DND-41 (cell line): ENCODE data around the gene STARD13.

Source experiments
- ATAC-seq: fragments of 200-7000 bp; cut with Tn5 transposase; 3 replicates; pipeline ENCODE4 v1.9.1; 2021; ENCODE audit warnings: low read depth; ENCODE audit not compliant: insufficient read depth
- DNase-seq: peaks from one replicate; pipeline ENCODE4 v3.0.0-alpha.2; 2020
- H2AFZ ChIP-seq: 2 replicates; pipeline ENCODE4 v1.6.0; 2012; ENCODE audit warnings: low read depth, low read length
- H3K27ac ChIP-seq: 2 replicates; pipeline ENCODE4 v1.5.1; 2012; ENCODE audit warnings: low read length, inconsistent platforms
- H3K27me3 ChIP-seq: fragments of 200-600 bp; sonication (generic); 2 replicates; pipeline ENCODE4 v1.6.0; 2012; ENCODE audit warnings: low read length, mild to moderate bottlenecking, inconsistent platforms; ENCODE audit not compliant: insufficient read depth, poor library complexity
- H3K36me3 ChIP-seq: 2 replicates; pipeline ENCODE4 v1.5.1; 2012; ENCODE audit warnings: low read length, inconsistent platforms; ENCODE audit not compliant: insufficient read depth
- H3K4me1 ChIP-seq: 2 replicates; pipeline ENCODE4 v1.5.1; 2012; ENCODE audit warnings: mild to moderate bottlenecking, low read length; ENCODE audit not compliant: insufficient read depth
- H3K4me2 ChIP-seq: 2 replicates; pipeline ENCODE4 v1.6.0; 2012; ENCODE audit warnings: mild to moderate bottlenecking, moderate library complexity, low read length, inconsistent platforms; ENCODE audit not compliant: insufficient read depth
- H3K4me3 ChIP-seq, 2 experiments: fragments of 200-600 bp in 1 of 2; shearing (Covaris generic) in 1 of 2; 2 replicates each; pipeline ENCODE4 v1.5.1; 2012 to 2016; ENCODE audit warnings: inconsistent platforms in 2 of 2, low read length in 2 of 2, mild to moderate bottlenecking in 2 of 2, low read depth in 1 of 2, moderate library complexity in 1 of 2
- H3K79me2 ChIP-seq: 2 replicates; pipeline ENCODE4 v1.6.0; 2012; ENCODE audit warnings: low read length, inconsistent platforms; ENCODE audit not compliant: insufficient read depth
- H3K9ac ChIP-seq: 2 replicates; pipeline ENCODE4 v1.6.0; 2012; ENCODE audit warnings: low read depth, mild to moderate bottlenecking, inconsistent platforms, low read length, moderate library complexity
- H3K9me3 ChIP-seq: 2 replicates; pipeline ENCODE4 v1.5.1; 2012; ENCODE audit warnings: low read length, moderate library complexity, mild to moderate bottlenecking, inconsistent platforms; ENCODE audit not compliant: insufficient read depth, severe bottlenecking
- H4K20me1 ChIP-seq: 2 replicates; pipeline ENCODE4 v1.6.0; 2012; ENCODE audit warnings: low read length; ENCODE audit not compliant: insufficient read depth
- CTCF ChIP-seq: IDR thresholded peaks from 2 replicates; pipeline ENCODE4 v1.5.1; 2012; ENCODE audit warnings: borderline replicate concordance, low read length, moderate library complexity, mild to moderate bottlenecking; ENCODE audit not compliant: poor library complexity, severe bottlenecking; ENCODE audit errors: extremely low read depth
- EZH2 ChIP-seq: IDR thresholded peaks from 3 replicates; pipeline ENCODE4 v1.6.1; 2012; ENCODE audit warnings: borderline replicate concordance, low read depth, mild to moderate bottlenecking, moderate library complexity, low read length, inconsistent platforms; ENCODE audit not compliant: severe bottlenecking

STARD13 gene

GRCh38 chr13:33224686-33225085 lies 60.9 kb downstream of the STARD13 start:
- Histone ChIP-seq H3K27ac (no peak overlapping the region), H4K20me1 (no peaks in the 10 kb centered on the region), H3K4me2 (no peak overlapping the region), H3K9me3 (peaks cover 3% of the 10 kb centered on the region), H3K36me3 (no peaks in the 10 kb centered on the region), H3K79me2 (no peaks in the 10 kb centered on the region), H3K27me3 (no peaks in the 10 kb centered on the region), H3K4me3 (no peak overlapping the region), H2AFZ (no peak overlapping the region), H3K9ac (no peak overlapping the region), H3K4me1 (no peaks in the 10 kb centered on the region)
- no peak for DNase-seq
- TF ChIP-seq EZH2 (no peak), CTCF (no peak)
- no peak for ATAC-seq

GRCh38 chr13:33224191-33224590 lies 61.4 kb downstream of the STARD13 start:
- Histone ChIP-seq H3K79me2 (no peaks in the 10 kb centered on the region), H3K4me1 (no peaks in the 10 kb centered on the region), H3K4me3 (no peak overlapping the region), H3K9me3 (peaks cover 3% of the 10 kb centered on the region), H3K4me2 (no peak overlapping the region), H3K27me3 (no peaks in the 10 kb centered on the region), H4K20me1 (no peaks in the 10 kb centered on the region), H3K9ac (no peak overlapping the region), H2AFZ (no peak overlapping the region), H3K27ac (no peak overlapping the region), H3K36me3 (no peaks in the 10 kb centered on the region)
- TF ChIP-seq EZH2 (no peak), CTCF (no peak)
- ATAC-seq (no peak), DNase-seq (no peak)

DNA sequence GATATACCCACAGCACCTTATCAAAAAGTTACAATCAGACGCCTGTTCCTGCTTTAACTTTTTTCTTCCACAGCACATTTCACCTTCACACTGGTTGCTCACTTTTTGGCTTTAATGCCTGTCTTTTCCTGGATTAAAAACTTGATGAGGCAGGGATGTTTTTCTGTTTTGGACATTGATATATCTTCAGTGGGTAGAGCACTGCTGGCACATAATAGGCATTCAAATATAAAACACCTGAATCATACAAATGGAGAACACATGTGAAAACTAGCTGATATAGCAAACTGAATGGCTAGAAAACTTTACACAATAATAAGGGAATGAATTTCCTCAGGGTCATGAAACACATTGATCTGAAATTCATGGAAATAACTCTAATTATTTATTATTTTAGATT lies 65.6 kb downstream of the STARD13 start:
- Histone ChIP-seq H3K9me3 (peaks cover 3% of the 10 kb centered on the region), H3K36me3 (no peaks in the 10 kb centered on the region), H3K4me3 (no peak overlapping the region), H3K79me2 (no peaks in the 10 kb centered on the region), H4K20me1 (no peaks in the 10 kb centered on the region), H3K27me3 (no peaks in the 10 kb centered on the region), H3K4me2 (no peak overlapping the region), H3K27ac (no peak overlapping the region), H3K9ac (no peak overlapping the region), H2AFZ (no peak overlapping the region), H3K4me1 (no peaks in the 10 kb centered on the region)
- ATAC-seq: no peak
- TF ChIP-seq CTCF (no peak), EZH2 (no peak)
- DNase-seq: no peak

GRCh38 chr13:33218426-33218825 lies 67.1 kb downstream of the STARD13 start:
- Histone ChIP-seq H3K27ac (no peak overlapping the region), H3K4me1 (no peaks in the 10 kb centered on the region), H2AFZ (no peak overlapping the region), H3K4me3 (no peak overlapping the region), H3K9ac (no peak overlapping the region), H3K4me2 (no peak overlapping the region), H3K27me3 (no peaks in the 10 kb centered on the region), H3K36me3 (no peaks in the 10 kb centered on the region), H3K79me2 (no peaks in the 10 kb centered on the region), H3K9me3 (no peaks in the 10 kb centered on the region), H4K20me1 (no peaks in the 10 kb centered on the region)
- no peak for DNase-seq
- no peak for ATAC-seq
- TF ChIP-seq CTCF: no peak
- no peak for TF ChIP-seq EZH2
